ENCODE measurements around the gene ITPRID1.
A peak's percentile ranks its signal among the peaks of the same experiment; 100 is the strongest.

The ITPRID1 gene

GRCh38 chr7:31646942-31647341 is 133.1 kb downstream of the ITPRID1 start:
- Histone ChIP-seq H3K4me1 (ENCODE audit: insufficient read depth, low read length) (peaks cover 38% of the 10 kb centered on the region; the same call in 1 of the 2 replicates), H3K36me3 (ENCODE audit: insufficient read depth, low read depth, low read length) (no peaks in the 10 kb centered on the region), H3K9ac (ENCODE audit: low read depth, low read length) (peak overlapping the region; percentile 42; the same call in 1 of the 2 replicates), H3K27me3 (ENCODE audit: insufficient read depth, low read length) (peaks cover under 1% of the 10 kb centered on the region; the same call in 1 of the 2 replicates), H3K4me3 (ENCODE audit: low read length) (peak overlapping the region; percentile 24; the same call in 1 of the 2 replicates), H3K27ac (ENCODE audit: low read length) (no peak overlapping the region), H3K9me3 (ENCODE audit: insufficient read depth, low read depth, low read length) (no peaks in the 10 kb centered on the region)

GRCh38 chr7:31647511-31647910 is 133.6 kb downstream of the ITPRID1 start:
- Histone ChIP-seq H3K4me3 (ENCODE audit: low read length) (no peak overlapping the region), H3K36me3 (ENCODE audit: insufficient read depth, low read depth, low read length) (no peaks in the 10 kb centered on the region), H3K27ac (ENCODE audit: low read length) (no peak overlapping the region), H3K27me3 (ENCODE audit: insufficient read depth, low read length) (peaks cover 6% of the 10 kb centered on the region; the same call in 1 of the 2 replicates), H3K4me1 (ENCODE audit: insufficient read depth, low read length) (peaks cover 42% of the 10 kb centered on the region; the same call in 1 of the 2 replicates), H3K9ac (ENCODE audit: low read depth, low read length) (no peak overlapping the region), H3K9me3 (ENCODE audit: insufficient read depth, low read depth, low read length) (no peaks in the 10 kb centered on the region)

- H3K27ac ChIP-seq (ENCODE audit: low read length), result no peak overlapping the region
- H3K36me3 ChIP-seq (ENCODE audit: insufficient read depth, low read depth, low read length), result no peaks in the 10 kb centered on the region
- no peaks in the 10 kb centered on the region for H3K9me3 ChIP-seq (ENCODE audit: insufficient read depth, low read depth, low read length)
- peaks cover 14% of the 10 kb centered on the region; the same call in 1 of the 2 replicates for H3K27me3 ChIP-seq (ENCODE audit: insufficient read depth, low read length)
- H3K9ac ChIP-seq (ENCODE audit: low read depth, low read length), result no peak overlapping the region
- peaks cover 42% of the 10 kb centered on the region; the same call in 1 of the 2 replicates for H3K4me1 ChIP-seq (ENCODE audit: insufficient read depth, low read length)
- H3K4me3 ChIP-seq (ENCODE audit: low read length), result no peak overlapping the region
These were observed 134.4 kb downstream of the ITPRID1 start for GRCh38 chr7:31648288-31648687.

- Histone ChIP-seq H3K4me1 (ENCODE audit: insufficient read depth, low read length) (peaks cover 42% of the 10 kb centered on the region; the same call in 1 of the 2 replicates), H3K9ac (ENCODE audit: low read depth, low read length) (no peak overlapping the region), H3K9me3 (ENCODE audit: insufficient read depth, low read depth, low read length) (no peaks in the 10 kb centered on the region), H3K4me3 (ENCODE audit: low read length) (no peak overlapping the region), H3K27ac (ENCODE audit: low read length) (no peak overlapping the region), H3K36me3 (ENCODE audit: insufficient read depth, low read depth, low read length) (no peaks in the 10 kb centered on the region), H3K27me3 (ENCODE audit: insufficient read depth, low read length) (peaks cover 14% of the 10 kb centered on the region; the same call in 1 of the 2 replicates)
These were observed 135.0 kb downstream of the ITPRID1 start for GRCh38 chr7:31648880-31649279.

GRCh38 chr7:31651234-31652062 is 137.6 kb downstream of the ITPRID1 start:
- Histone ChIP-seq H3K9ac (ENCODE audit: low read depth, low read length) (no peak overlapping the region), H3K27ac (ENCODE audit: low read length) (no peak overlapping the region), H3K27me3 (ENCODE audit: insufficient read depth, low read length) (peaks cover 14% of the 10 kb centered on the region; the same call in 1 of the 2 replicates), H3K9me3 (ENCODE audit: insufficient read depth, low read depth, low read length) (no peaks in the 10 kb centered on the region), H3K4me1 (ENCODE audit: insufficient read depth, low read length) (peaks cover 39% of the 10 kb centered on the region; the same call in 1 of the 2 replicates), H3K4me3 (ENCODE audit: low read length) (peak overlapping the region; percentile 44; the same call in 1 of the 2 replicates), H3K36me3 (ENCODE audit: insufficient read depth, low read depth, low read length) (no peaks in the 10 kb centered on the region)

- Histone ChIP-seq H3K4me1 (ENCODE audit: insufficient read depth, low read length) (peaks cover 35% of the 10 kb centered on the region; the same call in 1 of the 2 replicates), H3K27ac (ENCODE audit: low read length) (no peak overlapping the region), H3K9ac (ENCODE audit: low read depth, low read length) (no peak overlapping the region), H3K9me3 (ENCODE audit: insufficient read depth, low read depth, low read length) (no peaks in the 10 kb centered on the region), H3K4me3 (ENCODE audit: low read length) (no peak overlapping the region), H3K36me3 (ENCODE audit: insufficient read depth, low read depth, low read length) (no peaks in the 10 kb centered on the region), H3K27me3 (ENCODE audit: insufficient read depth, low read length) (peaks cover 14% of the 10 kb centered on the region; the same call in 1 of the 2 replicates)
These were observed 138.1 kb downstream of the ITPRID1 start for GRCh38 chr7:31652063-31652326.

- Histone ChIP-seq H3K9me3 (ENCODE audit: insufficient read depth, low read depth, low read length) (no peaks in the 10 kb centered on the region), H3K27ac (ENCODE audit: low read length) (no peak overlapping the region), H3K4me1 (ENCODE audit: insufficient read depth, low read length) (peaks cover 7% of the 10 kb centered on the region; the same call in 1 of the 2 replicates), H3K9ac (ENCODE audit: low read depth, low read length) (no peak overlapping the region), H3K4me3 (ENCODE audit: low read length) (no peak overlapping the region), H3K36me3 (ENCODE audit: insufficient read depth, low read depth, low read length) (no peaks in the 10 kb centered on the region), H3K27me3 (ENCODE audit: insufficient read depth, low read length) (no peaks in the 10 kb centered on the region)
These were observed 149.2 kb downstream of the ITPRID1 start for GRCh38 chr7:31663072-31663471.

GRCh38 chr7:31664890-31665289 is 151.0 kb downstream of the ITPRID1 start:
- Histone ChIP-seq H3K27me3 (ENCODE audit: insufficient read depth, low read length) (no peaks in the 10 kb centered on the region), H3K4me3 (ENCODE audit: low read length) (no peak overlapping the region), H3K9me3 (ENCODE audit: insufficient read depth, low read depth, low read length) (no peaks in the 10 kb centered on the region), H3K27ac (ENCODE audit: low read length) (no peak overlapping the region), H3K4me1 (ENCODE audit: insufficient read depth, low read length) (peaks cover 7% of the 10 kb centered on the region; the same call in 1 of the 2 replicates), H3K36me3 (ENCODE audit: insufficient read depth, low read depth, low read length) (no peaks in the 10 kb centered on the region), H3K9ac (ENCODE audit: low read depth, low read length) (no peak overlapping the region)

GRCh38 chr7:31665546-31665945 is 151.7 kb downstream of the ITPRID1 start:
- no peaks in the 10 kb centered on the region for H3K36me3 ChIP-seq (ENCODE audit: insufficient read depth, low read depth, low read length)
- H3K9me3 ChIP-seq (ENCODE audit: insufficient read depth, low read depth, low read length), result no peaks in the 10 kb centered on the region
- no peak overlapping the region for H3K9ac ChIP-seq (ENCODE audit: low read depth, low read length)
- peaks cover 7% of the 10 kb centered on the region; the same call in 1 of the 2 replicates for H3K4me1 ChIP-seq (ENCODE audit: insufficient read depth, low read length)
- H3K27me3 ChIP-seq (ENCODE audit: insufficient read depth, low read length), result no peaks in the 10 kb centered on the region
- H3K27ac ChIP-seq (ENCODE audit: low read length), result no peak overlapping the region
- H3K4me3 ChIP-seq (ENCODE audit: low read length), result no peak overlapping the region

- H3K4me1 ChIP-seq (ENCODE audit: insufficient read depth, low read length), result peaks cover 4% of the 10 kb centered on the region; the same call in 1 of the 2 replicates
- no peak overlapping the region for H3K27ac ChIP-seq (ENCODE audit: low read length)
- H3K36me3 ChIP-seq (ENCODE audit: insufficient read depth, low read depth, low read length), result no peaks in the 10 kb centered on the region
- no peak overlapping the region for H3K4me3 ChIP-seq (ENCODE audit: low read length)
- no peak overlapping the region for H3K9ac ChIP-seq (ENCODE audit: low read depth, low read length)
- no peaks in the 10 kb centered on the region; the same call in 1 of the 2 replicates for H3K9me3 ChIP-seq (ENCODE audit: insufficient read depth, low read depth, low read length)
- H3K27me3 ChIP-seq (ENCODE audit: insufficient read depth, low read length), result no peaks in the 10 kb centered on the region
These were observed 155.6 kb downstream of the ITPRID1 start for GRCh38 chr7:31669461-31669860.

GRCh38 chr7:31679574-31680305 is 165.8 kb downstream of the ITPRID1 start:
- H3K36me3 ChIP-seq (ENCODE audit: insufficient read depth, low read depth, low read length), result no peaks in the 10 kb centered on the region
- no peaks in the 10 kb centered on the region for H3K9me3 ChIP-seq (ENCODE audit: insufficient read depth, low read depth, low read length)
- H3K4me1 ChIP-seq (ENCODE audit: insufficient read depth, low read length), result no peaks in the 10 kb centered on the region
- no peak overlapping the region for H3K4me3 ChIP-seq (ENCODE audit: low read length)
- H3K27me3 ChIP-seq (ENCODE audit: insufficient read depth, low read length), result no peaks in the 10 kb centered on the region
- H3K27ac ChIP-seq (ENCODE audit: low read length), result no peak overlapping the region
- H3K9ac ChIP-seq (ENCODE audit: low read depth, low read length), result no peak overlapping the region

Data from iPS-20b (cell line).